Right lobe of liver (tissue), 4 donors: ENCODE data around the gene KDM4C.
A peak's percentile ranks its signal among the peaks of the same experiment; 100 is the strongest.

Experiments
- POLR2A ChIP-seq: fragments of 450-650 bp; IDR thresholded peaks from one replicate; pipeline ENCODE4 v1.6.1; 2017; ENCODE audit warnings: antibody characterized with exemption, mild to moderate bottlenecking
- TF ChIP-seq, protein P1 (sequence below), 4 donors: fragments of 200-600 bp in 3 of 4; fragments of 450-650 bp in 1 of 4; IDR thresholded peaks; one replicate each; pipeline versions ENCODE4 v1.5.1 to v1.8.0; 2016 to 2022; ENCODE audit warnings: antibody characterized with exemption in 4 of 4, mild to moderate bottlenecking in 2 of 4
- donor health status: DM: no; HTN: no; CAD: no.
- donor health status: DM: no; HTN: no; CAD: no.
- donor health status: DM: no; HTN: yes; CAD: no.

DNA sequence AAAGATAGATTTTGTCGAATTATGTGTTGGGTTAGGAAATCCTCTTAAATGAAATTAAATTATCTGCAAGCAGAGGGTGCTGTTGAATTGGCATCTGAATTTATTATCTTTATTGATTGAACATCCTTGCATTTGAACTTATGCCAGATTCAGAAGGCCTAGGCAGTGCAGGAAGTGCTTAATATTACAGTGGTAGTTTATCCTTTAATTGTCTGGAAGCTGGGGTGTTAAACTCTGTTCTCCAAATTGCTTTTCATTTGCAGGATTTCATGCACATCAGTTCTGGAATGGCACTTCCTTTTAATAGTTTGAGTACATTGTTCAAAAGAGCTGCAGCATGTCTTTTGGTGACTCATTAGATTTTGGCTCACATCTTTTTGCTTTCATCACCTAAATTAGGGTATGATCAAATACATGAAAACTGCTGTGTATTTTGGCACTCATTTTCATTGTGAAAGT, 186.3 kb downstream of the KDM4C start:
- TF ChIP-seq, protein P1, sequence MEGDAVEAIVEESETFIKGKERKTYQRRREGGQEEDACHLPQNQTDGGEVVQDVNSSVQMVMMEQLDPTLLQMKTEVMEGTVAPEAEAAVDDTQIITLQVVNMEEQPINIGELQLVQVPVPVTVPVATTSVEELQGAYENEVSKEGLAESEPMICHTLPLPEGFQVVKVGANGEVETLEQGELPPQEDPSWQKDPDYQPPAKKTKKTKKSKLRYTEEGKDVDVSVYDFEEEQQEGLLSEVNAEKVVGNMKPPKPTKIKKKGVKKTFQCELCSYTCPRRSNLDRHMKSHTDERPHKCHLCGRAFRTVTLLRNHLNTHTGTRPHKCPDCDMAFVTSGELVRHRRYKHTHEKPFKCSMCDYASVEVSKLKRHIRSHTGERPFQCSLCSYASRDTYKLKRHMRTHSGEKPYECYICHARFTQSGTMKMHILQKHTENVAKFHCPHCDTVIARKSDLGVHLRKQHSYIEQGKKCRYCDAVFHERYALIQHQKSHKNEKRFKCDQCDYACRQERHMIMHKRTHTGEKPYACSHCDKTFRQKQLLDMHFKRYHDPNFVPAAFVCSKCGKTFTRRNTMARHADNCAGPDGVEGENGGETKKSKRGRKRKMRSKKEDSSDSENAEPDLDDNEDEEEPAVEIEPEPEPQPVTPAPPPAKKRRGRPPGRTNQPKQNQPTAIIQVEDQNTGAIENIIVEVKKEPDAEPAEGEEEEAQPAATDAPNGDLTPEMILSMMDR (IDR thresholded peaks at IDR 0.05), result peak; percentile 26 to 42 (median 37)
- TF ChIP-seq POLR2A, result no peak
